ENCODE results near the gene TMEM50B.

The TMEM50B gene

DNA sequence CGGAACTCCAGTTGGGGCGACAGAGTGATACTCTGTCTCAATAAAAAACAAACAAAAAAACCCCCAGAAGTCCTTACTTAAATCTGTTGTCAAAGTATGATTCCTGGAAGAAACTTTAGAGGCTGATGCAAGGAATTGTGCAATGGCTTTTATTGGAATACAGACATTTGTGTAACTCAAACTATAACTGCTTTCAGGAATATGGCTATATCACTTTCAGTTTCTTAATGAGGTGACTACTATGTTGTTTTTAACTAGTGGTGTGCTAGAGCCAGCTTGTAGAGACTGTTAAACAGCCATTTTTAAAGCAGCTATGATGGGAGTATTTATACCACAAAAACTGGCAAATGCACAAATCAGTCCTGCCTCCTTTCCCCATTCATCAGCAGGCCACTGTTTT lies 34.5 kb upstream of the TMEM50B start:
- no peak for TF ChIP-seq ZC3H10 (CRISPR knock-in tag; IDR thresholded peaks at IDR 0.05)
- TF ChIP-seq PATZ1 (CRISPR knock-in tag; IDR thresholded peaks at IDR 0.05; ENCODE audit: borderline replicate concordance): no peak
- no peak for TF ChIP-seq BACH2 (CRISPR knock-in tag; IDR thresholded peaks at IDR 0.05; ENCODE audit: borderline replicate concordance)
- no peak for TF ChIP-seq CSDC2 (CRISPR knock-in tag; IDR thresholded peaks at IDR 0.05)
- no peak for TF ChIP-seq RARB (CRISPR knock-in tag; IDR thresholded peaks at IDR 0.05)
- no peak for TF ChIP-seq TCF4 (CRISPR knock-in tag; IDR thresholded peaks at IDR 0.05; ENCODE audit: borderline replicate concordance)
- no peak for TF ChIP-seq TOX (CRISPR knock-in tag; IDR thresholded peaks at IDR 0.05; ENCODE audit: borderline replicate concordance)
- TF ChIP-seq ZFP3 (CRISPR knock-in tag; IDR thresholded peaks at IDR 0.05): no peak
- no peak for TF ChIP-seq ZNF8 (CRISPR knock-in tag; IDR thresholded peaks at IDR 0.05)
- TF ChIP-seq ISL1 (CRISPR knock-in tag; IDR thresholded peaks at IDR 0.05): no peak
- TF ChIP-seq PPARA (CRISPR knock-in tag; IDR thresholded peaks at IDR 0.05; ENCODE audit: borderline replicate concordance): no peak
- TF ChIP-seq ARNTL (CRISPR knock-in tag; IDR thresholded peaks at IDR 0.05; ENCODE audit: borderline replicate concordance, low read depth): no peak
- TF ChIP-seq GLIS3 (CRISPR knock-in tag; IDR thresholded peaks at IDR 0.05): no peak
- ATAC-seq: no peak

DNA sequence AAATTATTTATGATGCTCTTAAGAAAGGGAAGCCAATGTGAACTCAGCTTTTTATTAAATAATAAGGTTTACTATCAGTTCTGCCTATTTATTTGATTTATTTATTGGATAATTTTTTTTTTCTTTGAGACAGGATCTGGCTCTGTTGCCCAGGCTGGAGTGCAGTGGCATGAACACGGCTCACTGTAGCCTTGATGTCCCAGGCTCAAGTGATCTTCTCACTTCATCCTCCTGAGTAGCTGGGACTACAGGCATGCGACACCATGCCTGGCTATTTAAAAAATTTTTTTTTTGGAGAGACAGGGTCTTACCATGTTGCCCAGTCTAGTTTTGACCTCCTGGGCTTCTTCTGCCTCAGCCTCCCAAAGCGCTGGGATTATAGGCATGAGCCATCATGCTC lies 32.7 kb upstream of the TMEM50B start:
- TF ChIP-seq SNAI2 (CRISPR knock-in tag; IDR thresholded peaks at IDR 0.05) (no peak), CSDC2 (CRISPR knock-in tag; IDR thresholded peaks at IDR 0.05) (no peak)
- ATAC-seq: no peak

DNA sequence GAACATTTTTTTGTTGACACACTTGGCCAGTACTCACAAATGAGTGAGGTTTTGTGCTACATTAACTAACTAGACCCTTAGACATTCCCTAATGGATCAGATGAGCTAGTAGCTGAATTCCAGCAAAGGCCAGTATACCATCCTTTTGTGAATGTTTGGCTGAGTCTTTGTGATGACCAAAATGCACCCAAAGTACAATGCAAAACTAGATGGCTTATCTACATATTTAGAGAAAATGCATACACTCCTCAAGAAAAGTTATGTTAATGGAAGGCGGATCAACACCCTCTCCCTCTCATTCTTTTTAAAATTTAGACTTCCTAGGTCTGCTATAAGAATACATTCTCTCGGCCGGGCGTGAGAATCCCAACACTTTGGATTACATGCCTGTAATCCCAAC lies 31.9 kb upstream of the TMEM50B start:
- no peak for TF ChIP-seq RARB (CRISPR knock-in tag; IDR thresholded peaks at IDR 0.05)
- no peak for TF ChIP-seq OSR1 (CRISPR knock-in tag; IDR thresholded peaks at IDR 0.05)
- no peak for TF ChIP-seq ZFP3 (CRISPR knock-in tag; IDR thresholded peaks at IDR 0.05)
- no peak for TF ChIP-seq POU6F1 (CRISPR knock-in tag; IDR thresholded peaks at IDR 0.05; ENCODE audit: borderline replicate concordance, low read depth)
- no peak for TF ChIP-seq ZNF8 (CRISPR knock-in tag; IDR thresholded peaks at IDR 0.05)
- TF ChIP-seq, protein P1, sequence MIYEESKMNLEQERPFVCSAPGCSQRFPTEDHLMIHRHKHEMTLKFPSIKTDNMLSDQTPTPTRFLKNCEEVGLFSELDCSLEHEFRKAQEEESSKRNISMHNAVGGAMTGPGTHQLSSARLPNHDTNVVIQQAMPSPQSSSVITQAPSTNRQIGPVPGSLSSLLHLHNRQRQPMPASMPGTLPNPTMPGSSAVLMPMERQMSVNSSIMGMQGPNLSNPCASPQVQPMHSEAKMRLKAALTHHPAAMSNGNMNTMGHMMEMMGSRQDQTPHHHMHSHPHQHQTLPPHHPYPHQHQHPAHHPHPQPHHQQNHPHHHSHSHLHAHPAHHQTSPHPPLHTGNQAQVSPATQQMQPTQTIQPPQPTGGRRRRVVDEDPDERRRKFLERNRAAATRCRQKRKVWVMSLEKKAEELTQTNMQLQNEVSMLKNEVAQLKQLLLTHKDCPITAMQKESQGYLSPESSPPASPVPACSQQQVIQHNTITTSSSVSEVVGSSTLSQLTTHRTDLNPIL (CRISPR knock-in tag; IDR thresholded peaks at IDR 0.05; ENCODE audit: low read depth): no peak
- TF ChIP-seq PATZ1 (CRISPR knock-in tag; IDR thresholded peaks at IDR 0.05; ENCODE audit: borderline replicate concordance): no peak
- TF ChIP-seq TCF4 (CRISPR knock-in tag; IDR thresholded peaks at IDR 0.05; ENCODE audit: borderline replicate concordance): no peak
- no peak for TF ChIP-seq PPARA (CRISPR knock-in tag; IDR thresholded peaks at IDR 0.05; ENCODE audit: borderline replicate concordance)
- TF ChIP-seq SNAI2 (CRISPR knock-in tag; IDR thresholded peaks at IDR 0.05): no peak
- TF ChIP-seq TOX (CRISPR knock-in tag; IDR thresholded peaks at IDR 0.05; ENCODE audit: borderline replicate concordance): no peak
- no peak for TF ChIP-seq ESRRG (CRISPR knock-in tag; IDR thresholded peaks at IDR 0.05)
- TF ChIP-seq ARNTL (CRISPR knock-in tag; IDR thresholded peaks at IDR 0.05; ENCODE audit: borderline replicate concordance, low read depth): no peak
- TF ChIP-seq GLIS3 (CRISPR knock-in tag; IDR thresholded peaks at IDR 0.05): no peak
- no peak for TF ChIP-seq TSHZ2 (CRISPR knock-in tag; IDR thresholded peaks at IDR 0.05)
- no peak for TF ChIP-seq CSRNP3 (CRISPR knock-in tag; IDR thresholded peaks at IDR 0.05)
- ATAC-seq: no peak
